Panc1 (cell line): ENCODE measurements around the gene NOX3.

Experiments used
- POLR2AphosphoS5 ChIP-seq: IDR thresholded peaks from 2 replicates; pipeline ENCODE4 v1.6.1; 2012; ENCODE audit warnings: mild to moderate bottlenecking, low read depth, low read length, moderate library complexity
- TF ChIP-seq, protein P1 (sequence below): fragments of 450-650 bp; IDR thresholded peaks from 2 replicates; pipeline ENCODE4 v1.5.1; 2017; ENCODE audit warnings: mild to moderate bottlenecking
- TF ChIP-seq, protein P2 (sequence below), 2 experiments: IDR thresholded peaks; 2 replicates each; pipeline ENCODE4 v1.6.1; 2011 to 2012; ENCODE audit warnings: low read depth in 2 of 2, control low read depth in 1 of 2, low read length in 1 of 2, mild to moderate bottlenecking in 1 of 2, moderate library complexity in 1 of 2; ENCODE audit not compliant: insufficient read depth in 1 of 2

DNA sequence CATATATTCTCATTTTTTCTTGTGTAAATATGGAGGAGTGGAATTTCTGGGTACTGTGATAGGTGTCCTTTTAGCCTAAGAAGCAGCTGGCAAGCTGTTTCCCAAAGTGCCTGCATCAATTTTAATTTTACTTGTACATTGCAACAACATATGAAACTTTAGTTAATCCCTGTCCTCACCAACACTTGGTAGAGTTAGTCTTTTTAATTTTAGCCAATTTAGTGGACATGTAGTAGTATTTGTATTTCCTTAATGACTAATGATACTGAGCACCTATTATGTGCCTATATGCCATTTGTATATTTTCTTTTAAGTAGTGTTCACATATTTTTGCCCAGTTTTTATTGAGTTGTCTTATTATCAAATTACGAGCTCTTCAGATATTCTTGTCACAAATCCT is 46.8 kb upstream of the NOX3 start:
- TF ChIP-seq, protein P1, sequence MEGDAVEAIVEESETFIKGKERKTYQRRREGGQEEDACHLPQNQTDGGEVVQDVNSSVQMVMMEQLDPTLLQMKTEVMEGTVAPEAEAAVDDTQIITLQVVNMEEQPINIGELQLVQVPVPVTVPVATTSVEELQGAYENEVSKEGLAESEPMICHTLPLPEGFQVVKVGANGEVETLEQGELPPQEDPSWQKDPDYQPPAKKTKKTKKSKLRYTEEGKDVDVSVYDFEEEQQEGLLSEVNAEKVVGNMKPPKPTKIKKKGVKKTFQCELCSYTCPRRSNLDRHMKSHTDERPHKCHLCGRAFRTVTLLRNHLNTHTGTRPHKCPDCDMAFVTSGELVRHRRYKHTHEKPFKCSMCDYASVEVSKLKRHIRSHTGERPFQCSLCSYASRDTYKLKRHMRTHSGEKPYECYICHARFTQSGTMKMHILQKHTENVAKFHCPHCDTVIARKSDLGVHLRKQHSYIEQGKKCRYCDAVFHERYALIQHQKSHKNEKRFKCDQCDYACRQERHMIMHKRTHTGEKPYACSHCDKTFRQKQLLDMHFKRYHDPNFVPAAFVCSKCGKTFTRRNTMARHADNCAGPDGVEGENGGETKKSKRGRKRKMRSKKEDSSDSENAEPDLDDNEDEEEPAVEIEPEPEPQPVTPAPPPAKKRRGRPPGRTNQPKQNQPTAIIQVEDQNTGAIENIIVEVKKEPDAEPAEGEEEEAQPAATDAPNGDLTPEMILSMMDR = no peak
- TF ChIP-seq, protein P2, sequence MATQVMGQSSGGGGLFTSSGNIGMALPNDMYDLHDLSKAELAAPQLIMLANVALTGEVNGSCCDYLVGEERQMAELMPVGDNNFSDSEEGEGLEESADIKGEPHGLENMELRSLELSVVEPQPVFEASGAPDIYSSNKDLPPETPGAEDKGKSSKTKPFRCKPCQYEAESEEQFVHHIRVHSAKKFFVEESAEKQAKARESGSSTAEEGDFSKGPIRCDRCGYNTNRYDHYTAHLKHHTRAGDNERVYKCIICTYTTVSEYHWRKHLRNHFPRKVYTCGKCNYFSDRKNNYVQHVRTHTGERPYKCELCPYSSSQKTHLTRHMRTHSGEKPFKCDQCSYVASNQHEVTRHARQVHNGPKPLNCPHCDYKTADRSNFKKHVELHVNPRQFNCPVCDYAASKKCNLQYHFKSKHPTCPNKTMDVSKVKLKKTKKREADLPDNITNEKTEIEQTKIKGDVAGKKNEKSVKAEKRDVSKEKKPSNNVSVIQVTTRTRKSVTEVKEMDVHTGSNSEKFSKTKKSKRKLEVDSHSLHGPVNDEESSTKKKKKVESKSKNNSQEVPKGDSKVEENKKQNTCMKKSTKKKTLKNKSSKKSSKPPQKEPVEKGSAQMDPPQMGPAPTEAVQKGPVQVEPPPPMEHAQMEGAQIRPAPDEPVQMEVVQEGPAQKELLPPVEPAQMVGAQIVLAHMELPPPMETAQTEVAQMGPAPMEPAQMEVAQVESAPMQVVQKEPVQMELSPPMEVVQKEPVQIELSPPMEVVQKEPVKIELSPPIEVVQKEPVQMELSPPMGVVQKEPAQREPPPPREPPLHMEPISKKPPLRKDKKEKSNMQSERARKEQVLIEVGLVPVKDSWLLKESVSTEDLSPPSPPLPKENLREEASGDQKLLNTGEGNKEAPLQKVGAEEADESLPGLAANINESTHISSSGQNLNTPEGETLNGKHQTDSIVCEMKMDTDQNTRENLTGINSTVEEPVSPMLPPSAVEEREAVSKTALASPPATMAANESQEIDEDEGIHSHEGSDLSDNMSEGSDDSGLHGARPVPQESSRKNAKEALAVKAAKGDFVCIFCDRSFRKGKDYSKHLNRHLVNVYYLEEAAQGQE (IDR thresholded peaks at IDR 0.05; ENCODE audit: insufficient read depth in 1 of 2, low read depth in 2 of 2, low read length in 1 of 2) = no peak
- TF ChIP-seq POLR2AphosphoS5 = no peak
